H1 (cell line): Measurements from ENCODE around the gene ELMO1. TPM values are rescaled to one million over a fixed set of nuclear protein-coding genes. Genes with fewer than 3 reads are reported as not detected.
A peak's percentile ranks its signal among the peaks of the same experiment; 100 is the strongest.

Experiments used
- CTCF ChIA-PET: fragments of 300-600 bp; sonication (Branson Sonifier 250); formaldehyde crosslinking; loops from one replicate; lab custom pipeline; 2021; ENCODE audit not compliant: partially characterized antibody; lab: Charles Lee
- POLR2A ChIA-PET: fragments of 300-600 bp; sonication (Branson Sonifier 250); formaldehyde crosslinking; loops from one replicate; lab custom pipeline; 2021; ENCODE audit warnings: inconsistent platforms; ENCODE audit not compliant: partially characterized antibody; lab: Charles Lee
- DNase-seq, 2 experiments: peaks; one replicate each; pipeline versions ENCODE4 v3.0.0 to v3.0.0-alpha.2; 2010 to 2022; ENCODE audit warnings: low spot score in 2 of 2, low read depth in 1 of 2, mixed read lengths in 1 of 2
- FAIRE-seq: peaks from 2 replicates; lab custom pipeline; 2011; peaks lifted over from hg19 to GRCh38; lab: Jason Lieb, UNC
- H2AFZ ChIP-seq: 2 replicates; pipeline ENCODE4 v1.8.1; 2012; ENCODE audit warnings: low read length, inconsistent platforms
- H2AK5ac ChIP-seq: 2 replicates; pipeline ENCODE4 v1.6.1; 2013; ENCODE audit warnings: low read depth, low read length
- H2BK120ac ChIP-seq: replicated peaks from 2 replicates; pipeline ENCODE3; 2013; ENCODE audit warnings: low read depth, low read length, inconsistent platforms
- H2BK12ac ChIP-seq: 2 replicates; pipeline ENCODE4 v1.6.1; 2013; ENCODE audit warnings: low read depth, low read length
- H2BK15ac ChIP-seq: 2 replicates; pipeline ENCODE4 v1.6.1; 2013; ENCODE audit warnings: low read length
- H2BK20ac ChIP-seq: 2 replicates; pipeline ENCODE4 v1.6.1; 2013; ENCODE audit warnings: low read length
- H2BK5ac ChIP-seq: 2 replicates; pipeline ENCODE4 v1.6.1; 2013; ENCODE audit warnings: low read depth, low read length
- H3K14ac ChIP-seq: 2 replicates; pipeline ENCODE4 v1.6.1; 2013; ENCODE audit warnings: inconsistent platforms; ENCODE audit not compliant: insufficient read length
- H3K18ac ChIP-seq: 2 replicates; pipeline ENCODE4 v1.6.1; 2013; ENCODE audit warnings: low read length; ENCODE audit errors: extremely low read depth
- H3K23ac ChIP-seq: 2 replicates; pipeline ENCODE4 v1.6.1; 2013; ENCODE audit warnings: inconsistent platforms; ENCODE audit not compliant: insufficient read length
- H3K23me2 ChIP-seq: 2 replicates; pipeline ENCODE4 v1.6.1; 2013; ENCODE audit warnings: low read depth, low read length
- H3K27ac ChIP-seq: 2 replicates; pipeline ENCODE4 v1.6.1; 2011; ENCODE audit warnings: low read depth, low read length, inconsistent platforms
- H3K27me3 ChIP-seq, 4 experiments: replicated peaks in 1 of 4; 1 replicate in 1 of 4; 2 replicates in 3 of 4; pipeline versions ENCODE4 v1.6.1 to v1.8.1; 2011 to 2013; ENCODE audit warnings: low read length in 3 of 4, mild to moderate bottlenecking in 3 of 4, inconsistent platforms in 2 of 4, mixed read lengths in 2 of 4, moderate library complexity in 1 of 4; ENCODE audit not compliant: control insufficient read depth in 3 of 4, insufficient read depth in 3 of 4; ENCODE audit errors: extremely low read depth in 1 of 4
- H3K36me3 ChIP-seq, 4 experiments: 2 replicates each; pipeline versions ENCODE4 v1.6.1 to v1.8.1; 2011 to 2013; ENCODE audit warnings: mild to moderate bottlenecking in 4 of 4, low read length in 3 of 4, moderate library complexity in 2 of 4, control low read depth in 1 of 4, inconsistent platforms in 1 of 4; ENCODE audit not compliant: insufficient read depth in 4 of 4, control insufficient read depth in 2 of 4
- H3K4ac ChIP-seq: replicated peaks from 2 replicates; pipeline ENCODE3; 2013; ENCODE audit warnings: low read length, low read depth, mixed read lengths, inconsistent platforms; ENCODE audit not compliant: insufficient read length
- H3K4me1 ChIP-seq, 4 experiments: replicated peaks in 1 of 4; 1 replicate in 1 of 4; 2 replicates in 3 of 4; pipeline versions ENCODE4 v1.6.1 to v1.8.1; 2011 to 2013; ENCODE audit warnings: low read length in 3 of 4, inconsistent platforms in 2 of 4, mixed read lengths in 1 of 4; ENCODE audit not compliant: insufficient read depth in 4 of 4, control insufficient read depth in 3 of 4
- H3K4me2 ChIP-seq, 2 experiments: 2 replicates each; pipeline versions ENCODE4 v1.6.1 to v1.8.1; 2011 to 2013; ENCODE audit warnings: low read depth in 2 of 2, low read length in 2 of 2, control low read depth in 1 of 2, inconsistent platforms in 1 of 2, mild to moderate bottlenecking in 1 of 2; ENCODE audit not compliant: insufficient read depth in 1 of 2
- H3K4me3 ChIP-seq, 4 experiments: fragments of 200-600, 300-600 bp in 1 of 4; sonication (generic), shearing (Covaris generic), sonication (Bioruptor Twin) in 1 of 4; 2 replicates each; pipeline versions ENCODE4 v1.5.1 to v1.8.1; 2011 to 2016; ENCODE audit warnings: low read length in 4 of 4, low read depth in 3 of 4, control low read depth in 2 of 4, inconsistent platforms in 2 of 4, mild to moderate bottlenecking in 2 of 4, mixed read lengths in 1 of 4, moderate library complexity in 1 of 4; ENCODE audit not compliant: insufficient read depth in 2 of 4; ENCODE audit errors: extremely low read depth in 1 of 4
- H3K56ac ChIP-seq: replicated peaks from 2 replicates; pipeline ENCODE3; 2013; ENCODE audit warnings: low read depth, mild to moderate bottlenecking, mixed read lengths, low read length, inconsistent platforms; ENCODE audit not compliant: insufficient read length
- H3K79me1 ChIP-seq: 2 replicates; pipeline ENCODE4 v1.6.1; 2013; ENCODE audit warnings: low read depth, low read length, control low read depth
- H3K79me2 ChIP-seq, 2 experiments: 2 replicates each; pipeline versions ENCODE4 v1.6.1 to v1.8.1; 2012 to 2013; ENCODE audit warnings: low read length in 2 of 2, mild to moderate bottlenecking in 2 of 2, inconsistent platforms in 1 of 2; ENCODE audit not compliant: insufficient read depth in 2 of 2, control insufficient read depth in 1 of 2
- H3K9ac ChIP-seq, 4 experiments: replicated peaks in 1 of 4; 1 replicate in 1 of 4; 2 replicates in 3 of 4; pipeline versions ENCODE4 v1.6.1 to v1.8.1; 2011 to 2013; ENCODE audit warnings: low read depth in 3 of 4, low read length in 3 of 4, control low read depth in 2 of 4, mild to moderate bottlenecking in 2 of 4, moderate library complexity in 2 of 4, inconsistent platforms in 1 of 4; ENCODE audit errors: extremely low read depth in 1 of 4
- H3K9me3 ChIP-seq, 2 experiments: 2 replicates each; pipeline versions ENCODE4 v1.6.1 to v1.8.1; 2012 to 2013; ENCODE audit warnings: mild to moderate bottlenecking in 2 of 2, moderate library complexity in 2 of 2, control low read depth in 1 of 2, inconsistent platforms in 1 of 2, low read depth in 1 of 2, low read length in 1 of 2, mixed read lengths in 1 of 2; ENCODE audit not compliant: insufficient read depth in 2 of 2
- H4K20me1 ChIP-seq, 2 experiments: replicated peaks in 1 of 2; 2 replicates each; pipeline versions ENCODE3 to v1.8.1; 2011 to 2013; ENCODE audit warnings: inconsistent platforms in 2 of 2, low read length in 2 of 2, mild to moderate bottlenecking in 1 of 2; ENCODE audit not compliant: insufficient read depth in 2 of 2, control insufficient read depth in 1 of 2
- H4K5ac ChIP-seq: 2 replicates; pipeline ENCODE4 v1.6.1; 2013; ENCODE audit warnings: low read length, low read depth, mixed read lengths, inconsistent platforms; ENCODE audit not compliant: insufficient read length
- H4K8ac ChIP-seq: 2 replicates; pipeline ENCODE4 v1.8.0; 2013; ENCODE audit warnings: mild to moderate bottlenecking, moderate library complexity, low read length, inconsistent platforms; ENCODE audit not compliant: insufficient read depth; ENCODE audit errors: extremely low read depth
- H4K91ac ChIP-seq: replicated peaks from 2 replicates; pipeline ENCODE3; 2013; ENCODE audit warnings: low read length, mixed read lengths, inconsistent platforms; ENCODE audit not compliant: insufficient read length
- MAFK ChIP-seq: IDR thresholded peaks from 2 replicates; pipeline ENCODE4 v1.6.1; 2012; ENCODE audit warnings: low read depth, mild to moderate bottlenecking, improper control_type of control experiment, low read length
- POLR2A ChIP-seq, 2 experiments: IDR thresholded peaks; 1 replicate in 1 of 2; 2 replicates in 1 of 2; pipeline ENCODE4 v1.6.1; 2011; ENCODE audit warnings: low read depth in 2 of 2, low read length in 2 of 2, mild to moderate bottlenecking in 2 of 2; ENCODE audit errors: control extremely low read depth in 1 of 2
- WGBS, 2 experiments: shearing (Covaris generic) in 1 of 2; methylation state at CpG; one replicate each; pipeline versions ENCODE4 v1.1.6 to v1.1.7; 2013 to 2015; ENCODE audit warnings: low lambda C conversion rate in 2 of 2, mixed read lengths in 2 of 2, inconsistent platforms in 1 of 2, low coverage in 1 of 2, missing lambda C conversion rate in 1 of 2; ENCODE audit not compliant: insufficient replicate concordance in 2 of 2, insufficient coverage in 1 of 2, insufficient read length in 1 of 2; ENCODE audit errors: extremely low coverage in 1 of 2, missing lambda C conversion rate in 1 of 2; 5-methylcytosine and 5-hydroxymethylcytosine counted together
- polyA plus RNA-seq, 7 experiments: library from polyadenylated mRNA; depleted of rRNA in 3 of 7; stranded (reverse) in 5 of 7; unstranded in 2 of 7; fragments of >200 nt in 5 of 7; fragments of 200-250 nt in 2 of 7; gene quantifications; 1 replicate in 5 of 7; 2 replicates in 1 of 7; 4 replicates in 1 of 7; pipeline versions ENCODE4 v1.2.1 to v1.2.3, GENCODE V29; 2011 to 2013; ENCODE audit warnings: missing spikeins in 2 of 7, mixed read lengths in 2 of 7
- total RNA-seq: library from RNA; stranded (reverse); fragmentation: NEBNext Ultra II Directional; extraction: Animal tissue kit (Norgen Biotek cat#: 25700); gene quantifications from 2 replicates; pipeline ENCODE4 v1.2.1, GENCODE V29; 2021

The ELMO1 gene
- total and polyA plus RNA-seq, 2 of the 8 experiments (the other 6 are each of a cell fraction or from before 2014, with no cell fraction given) = 18.4 to 21.0 TPM

- Histone ChIP-seq H3K9ac (no peak overlapping the region), H2AFZ (no peak overlapping the region), H2BK5ac (no peak overlapping the region), H3K36me3 (no peaks in the 10 kb centered on the region), H4K91ac (no peak overlapping the region), H3K79me2 (no peaks in the 10 kb centered on the region), H3K18ac (no peak overlapping the region), H3K27me3 (no peaks in the 10 kb centered on the region), H3K14ac (no peak overlapping the region), H4K20me1 (no peaks in the 10 kb centered on the region), H4K5ac (no peak overlapping the region), H2BK12ac (no peak overlapping the region), H2BK20ac (no peak overlapping the region), H3K4me3 (no peak overlapping the region), H4K8ac (0 out of 2 replicates have a peak overlapping the region, but pooled peaks have one; percentile 16), H2BK120ac (no peak overlapping the region), H3K4me2 (no peak overlapping the region), H2BK15ac (no peak overlapping the region), H3K4ac (no peak overlapping the region), H3K79me1 (no peaks in the 10 kb centered on the region), H3K9me3 (no peaks in the 10 kb centered on the region), H3K4me1 (no peaks in the 10 kb centered on the region), H3K23me2 (no peaks in the 10 kb centered on the region), H3K23ac (no peak overlapping the region), H3K56ac (no peak overlapping the region), H2AK5ac (no peak overlapping the region), H3K27ac (no peak overlapping the region)
- 94% methylated on average over 5 of the region's 5 CpGs; no CpG with 5 or more reads in 1 of the 2 experiments for WGBS, 2 experiments
- FAIRE-seq = no peak
- CTCF ChIA-PET = interaction anchor here (0.6 to 1.2 kb wide), 5 partner anchors 8 to 400 kb away, joined by 3 to 4 read pairs (median 3); no protein-coding TSS in a partner anchor
- no peak for TF ChIP-seq POLR2A (IDR thresholded peaks at IDR 0.05; ENCODE audit: control extremely low read depth in 1 of 2, low read depth in 2 of 2, low read length in 2 of 2)
- no peak for TF ChIP-seq MAFK
- POLR2A ChIA-PET = no interaction called here
- no peak for DNase-seq
Measured at GRCh38 chr7:37083311-37084096, 365.2 kb downstream of the ELMO1 start.
